Peyer's patch (tissue), 4 donors: Measurements from ENCODE around the gene SPR. TPM values are rescaled to one million over a fixed set of nuclear protein-coding genes. Genes with fewer than 3 reads are reported as not detected.

Experiments
- DNase-seq, 3 donors: peaks; one replicate each; pipeline ENCODE4 v3.0.0-alpha.2; 2017 to 2019
- H3K27ac ChIP-seq, 4 donors: fragments of 200-600 bp; sonication (generic); one replicate each; pipeline ENCODE4 v1.5.1; 2016 to 2019
- H3K27me3 ChIP-seq, 2 donors: fragments of 200-600 bp; sonication (generic); one replicate each; pipeline ENCODE4 v1.5.1; 2019
- H3K36me3 ChIP-seq, 3 donors: fragments of 200-600 bp; sonication (generic); one replicate each; pipeline ENCODE4 v1.5.1; 2016 to 2019
- H3K4me1 ChIP-seq, 4 donors: fragments of 200-600 bp; sonication (generic); one replicate each; pipeline ENCODE4 v1.5.1; 2016 to 2019
- H3K4me3 ChIP-seq, 4 donors: fragments of 200-600 bp; sonication (generic); 1 replicate in 3 of 4; 2 replicates in 1 of 4; pipeline ENCODE4 v1.5.1; 2016 to 2019; ENCODE audit warnings: mild to moderate bottlenecking in 1 of 4
- H3K9me3 ChIP-seq, 4 donors: fragments of 200-600 bp; sonication (generic); one replicate each; pipeline ENCODE4 v1.5.1; 2016 to 2019; ENCODE audit warnings: mild to moderate bottlenecking in 1 of 4
- CTCF ChIP-seq, 6 experiments: fragments of 450-650 bp in 4 of 6; fragments of 200-600 bp in 2 of 6; sonication (generic) in 1 of 6; IDR thresholded peaks; one replicate each; pipeline ENCODE4 v1.5.1; 2017 to 2019; ENCODE audit warnings: antibody characterized with exemption in 6 of 6, mild to moderate bottlenecking in 3 of 6, moderate library complexity in 1 of 6
- POLR2A ChIP-seq, 2 donors: fragments of 450-650 bp; IDR thresholded peaks; one replicate each; pipeline ENCODE4 v1.5.1; 2017; ENCODE audit warnings: antibody characterized with exemption in 2 of 2, mild to moderate bottlenecking in 2 of 2, moderate library complexity in 2 of 2
- total RNA-seq, 4 donors: library from RNA; depleted of rRNA; stranded (reverse); fragments of >200 nt; gene quantifications; one replicate each; pipeline ENCODE4 v1.1.0, GENCODE V29; 2016

The SPR gene
- total RNA-seq, 4 donors from 2014 or later: 28.1 to 66.0 (median 52.1) TPM

GRCh38 chr2:72908741-72909140 lies 21.5 kb downstream of the SPR start:
- Histone ChIP-seq H3K4me1 (no peaks in the 10 kb centered on the region), H3K4me3 (no peak overlapping the region), H3K36me3 (no peaks in the 10 kb centered on the region), H3K9me3 (no peaks in the 10 kb centered on the region), H3K27me3 (peaks cover 0 to 12% of the 10 kb centered on the region in 2 donors), H3K27ac (no peak overlapping the region)
- DNase-seq: no peak
- no peak for TF ChIP-seq CTCF (IDR thresholded peaks at IDR 0.05)
- no peak for TF ChIP-seq POLR2A (IDR thresholded peaks at IDR 0.05)

DNA sequence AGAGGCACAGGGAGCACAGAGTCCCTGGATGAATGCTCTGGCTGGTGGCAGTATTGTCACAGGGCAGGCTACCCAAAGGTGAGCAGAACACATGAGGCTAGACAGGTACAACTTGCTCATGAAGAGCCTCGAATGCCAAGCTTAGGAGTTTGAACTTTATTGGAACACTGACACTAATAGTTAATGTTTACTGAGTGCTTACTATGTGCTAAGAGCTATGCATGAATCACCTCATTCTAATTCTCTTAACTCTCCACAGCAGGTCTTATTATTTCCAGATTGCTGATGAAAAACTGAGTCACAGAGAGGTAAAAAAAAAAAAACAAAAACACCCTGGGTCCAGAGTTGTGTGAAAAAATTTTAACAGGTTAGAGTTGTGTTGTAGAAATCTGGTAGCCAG lies 24.0 kb downstream of the SPR start:
- H3K27ac ChIP-seq: no peak overlapping the region
- DNase-seq: peak in 1 of 3 donors; percentile 22
- H3K4me1 ChIP-seq: peaks cover 0 to 12% (median 7%) of the 10 kb centered on the region in 4 donors
- H3K4me3 ChIP-seq: no peak overlapping the region
- no peaks in the 10 kb centered on the region for H3K36me3 ChIP-seq
- H3K9me3 ChIP-seq: no peaks in the 10 kb centered on the region
- peaks cover 0 to 33% of the 10 kb centered on the region in 2 donors for H3K27me3 ChIP-seq
- no peak for TF ChIP-seq POLR2A (IDR thresholded peaks at IDR 0.05)
- TF ChIP-seq CTCF (IDR thresholded peaks at IDR 0.05): no peak

DNA sequence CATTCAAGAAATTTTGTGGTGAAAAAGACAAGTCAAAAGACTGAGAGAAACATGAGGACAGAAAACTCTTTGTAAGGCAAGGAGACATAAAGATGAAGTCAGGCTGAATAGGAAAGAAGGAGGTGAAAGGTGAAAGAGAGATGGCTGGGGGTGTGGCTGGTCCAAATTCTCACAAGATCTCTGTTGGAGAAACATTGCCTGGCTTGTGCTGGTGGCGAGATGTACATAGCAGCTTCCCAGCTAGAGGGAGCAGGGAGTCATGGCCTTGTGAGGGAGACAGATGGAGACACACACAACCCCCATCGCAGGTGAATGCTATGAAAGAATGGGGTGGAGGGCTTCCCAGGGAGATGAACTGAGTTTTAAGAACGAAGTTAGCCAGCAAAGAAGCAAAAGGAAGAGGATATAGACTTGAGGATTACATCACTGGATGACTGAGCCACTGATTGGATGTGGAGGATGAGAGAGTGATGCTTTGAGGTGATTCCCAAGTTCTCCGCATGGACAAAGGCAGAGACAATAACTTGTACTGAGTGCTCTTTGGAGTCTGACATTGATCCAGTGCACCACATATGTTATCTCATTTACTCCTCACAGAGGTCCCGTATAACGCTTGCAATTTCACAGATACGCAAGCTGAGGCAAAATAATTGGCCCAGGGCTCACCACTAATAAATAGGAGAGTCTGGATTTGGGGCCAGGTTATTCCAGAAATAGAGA lies 26.4 kb downstream of the SPR start:
- TF ChIP-seq CTCF (IDR thresholded peaks at IDR 0.05) (peak in 1 of 6 experiments; percentile 5), POLR2A (IDR thresholded peaks at IDR 0.05) (no peak)
- peaks cover 0 to 36% (median 27%) of the 10 kb centered on the region in 4 donors for H3K4me1 ChIP-seq
- no peak overlapping the region for H3K27ac ChIP-seq
- H3K27me3 ChIP-seq: peaks cover 0 to 56% of the 10 kb centered on the region in 2 donors
- DNase-seq: peak in 1 of 3 donors; percentile 25
- no peak overlapping the region for H3K4me3 ChIP-seq
- H3K36me3 ChIP-seq: no peaks in the 10 kb centered on the region
- no peaks in the 10 kb centered on the region for H3K9me3 ChIP-seq

GRCh38 chr2:72914206-72914559 lies 27.0 kb downstream of the SPR start:
- H3K27me3 ChIP-seq: peaks cover 0 to 59% of the 10 kb centered on the region in 2 donors
- H3K9me3 ChIP-seq: no peaks in the 10 kb centered on the region
- no peak overlapping the region for H3K27ac ChIP-seq
- no peaks in the 10 kb centered on the region for H3K36me3 ChIP-seq
- no peak overlapping the region for H3K4me3 ChIP-seq
- DNase-seq: no peak
- H3K4me1 ChIP-seq: peaks cover 0 to 39% (median 28%) of the 10 kb centered on the region in 4 donors
- TF ChIP-seq POLR2A (IDR thresholded peaks at IDR 0.05) (no peak), CTCF (IDR thresholded peaks at IDR 0.05) (no peak)

DNA sequence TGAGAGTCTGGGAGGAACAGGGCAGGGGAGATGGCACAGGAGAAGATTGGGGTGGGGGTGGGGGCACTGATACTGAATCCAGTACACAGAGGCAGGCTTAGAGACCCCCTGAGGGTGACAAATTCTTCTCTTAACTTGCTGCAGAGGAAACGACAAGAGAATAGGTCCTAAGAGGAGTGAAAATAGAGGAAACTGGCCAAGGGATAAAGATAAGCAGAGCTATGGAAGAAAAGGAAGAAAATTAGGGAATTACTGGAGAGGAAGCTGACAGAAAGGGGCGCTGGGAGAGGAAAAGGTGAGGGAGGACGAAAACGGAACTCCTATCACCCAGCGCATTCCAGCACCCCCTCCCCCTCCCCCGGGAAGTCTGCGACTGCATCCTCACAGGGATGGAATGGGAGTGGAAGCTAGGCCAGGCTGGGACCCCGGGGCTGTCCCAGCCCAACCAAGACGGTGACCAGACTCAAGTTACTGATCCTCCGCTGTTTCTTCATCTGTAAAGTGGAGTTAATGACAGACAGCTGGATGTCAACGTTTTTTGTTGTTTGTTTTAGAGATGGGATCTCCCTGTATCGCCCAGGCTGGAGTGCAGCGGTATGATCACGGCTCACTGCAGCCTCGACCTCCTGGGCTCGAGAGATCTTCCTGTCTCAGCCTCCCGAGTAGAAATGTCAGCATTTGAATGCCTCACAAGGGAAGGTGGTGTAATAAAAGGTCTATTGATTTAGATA lies 27.5 kb downstream of the SPR start:
- Histone ChIP-seq H3K4me1 (peaks cover 0 to 40% (median 28%) of the 10 kb centered on the region in 4 donors), H3K36me3 (no peaks in the 10 kb centered on the region), H3K27ac (no peak overlapping the region), H3K27me3 (peaks cover 0 to 59% of the 10 kb centered on the region in 2 donors), H3K9me3 (no peaks in the 10 kb centered on the region), H3K4me3 (no peak overlapping the region)
- no peak for TF ChIP-seq POLR2A (IDR thresholded peaks at IDR 0.05)
- no peak for TF ChIP-seq CTCF (IDR thresholded peaks at IDR 0.05)
- DNase-seq: peak in 1 of 3 donors; percentile 27
